NCI-H460 (cell line): ENCODE measurements around the gene ZC3H12C. TPM values are rescaled to one million over a fixed set of nuclear protein-coding genes. Genes with fewer than 3 reads are reported as not detected.

Experiments used
- DNase-seq: peaks from one replicate; pipeline ENCODE4 v3.0.0-alpha.2; 2016; ENCODE audit warnings: low read depth; ENCODE audit errors: extremely low read depth
- total RNA-seq: library from RNA; depleted of rRNA; stranded (reverse); fragments of >200 nt; shearing (Covaris generic); gene quantifications from 2 replicates; pipeline ENCODE4 v1.2.3, GENCODE V29; 2014

The ZC3H12C gene
- total RNA-seq, 1 experiment from 2014 or later = 8.5 TPM

DNA sequence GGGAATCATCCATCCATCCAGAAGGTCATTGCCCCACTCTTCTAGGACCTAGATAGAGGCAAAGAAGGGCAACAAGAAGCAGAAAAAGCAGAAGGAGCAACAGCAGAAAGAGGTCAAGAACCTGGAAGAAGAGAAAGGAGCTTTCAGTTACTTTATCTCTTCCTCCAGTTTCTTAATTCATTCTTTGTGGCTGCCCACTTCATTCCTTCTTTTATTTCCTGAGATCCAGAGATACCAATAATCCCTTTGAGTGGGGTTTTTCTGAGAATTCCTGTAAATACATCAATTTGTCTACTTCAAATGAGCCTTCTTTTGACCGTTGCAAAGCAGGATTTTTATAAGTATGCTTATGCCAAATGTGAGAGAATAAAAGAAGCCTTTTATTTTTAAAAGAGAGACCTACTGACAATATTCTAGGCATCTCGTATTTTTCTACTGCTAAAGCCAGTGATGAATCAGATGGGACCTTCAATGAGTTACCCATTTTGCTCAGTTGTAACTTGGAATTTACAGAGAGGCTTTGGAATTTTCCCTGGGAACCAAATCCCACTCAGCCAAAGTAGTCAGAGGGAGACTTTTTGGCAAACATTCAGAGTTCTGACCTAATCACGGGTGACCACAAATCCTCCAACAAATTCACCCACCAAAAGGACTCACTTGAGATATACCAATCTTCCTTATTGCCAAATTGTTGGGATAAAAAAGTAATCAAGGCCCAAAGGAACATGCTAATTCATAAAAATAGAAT, 54.9 kb downstream of the ZC3H12C start:
- DNase-seq = no peak

DNA sequence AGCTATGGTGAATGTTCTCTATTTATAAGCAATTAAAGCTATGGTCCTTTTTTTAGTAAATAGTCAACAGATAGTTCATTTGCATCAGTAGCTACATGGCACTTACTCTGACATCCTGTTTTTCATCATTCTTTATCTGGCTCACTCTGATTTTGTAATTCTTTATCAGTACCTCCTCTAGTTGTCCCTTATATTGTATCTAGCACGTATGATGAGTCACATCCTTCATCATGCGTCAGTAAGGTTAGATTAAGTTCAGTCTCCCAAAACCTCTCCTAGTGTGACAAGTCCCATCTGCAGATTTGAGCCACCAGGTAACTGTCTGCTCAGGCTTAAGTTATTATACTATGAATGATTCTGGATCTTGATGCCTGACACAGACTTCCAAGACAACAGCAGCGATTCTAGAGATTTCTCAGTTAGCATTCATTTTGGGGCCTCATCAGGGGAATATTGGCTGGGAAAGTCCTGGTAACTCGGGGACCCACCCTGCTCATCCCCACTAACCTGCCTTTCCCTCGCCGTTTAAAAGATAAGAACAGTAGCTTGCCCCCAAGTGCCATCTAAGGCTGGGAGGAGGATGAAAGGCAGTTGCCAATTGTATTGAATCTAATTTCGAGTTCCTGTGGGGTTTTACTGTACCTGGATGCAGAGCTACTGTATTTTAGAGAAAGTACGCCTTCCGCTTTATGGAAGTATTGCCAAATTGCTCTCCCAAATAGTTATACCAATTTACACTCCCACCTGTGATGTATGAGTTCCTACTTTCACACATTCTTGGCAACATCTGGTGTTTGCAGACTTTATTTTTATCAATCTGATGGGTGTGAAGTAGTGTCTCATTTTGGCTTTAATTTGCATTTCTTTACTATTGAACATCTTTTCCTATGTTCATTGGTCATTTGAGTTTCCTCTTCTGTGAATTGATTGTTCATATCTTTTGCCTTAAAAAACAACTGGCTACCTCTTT, 55.9 kb downstream of the ZC3H12C start:
- peak; percentile 45 for DNase-seq

DNA sequence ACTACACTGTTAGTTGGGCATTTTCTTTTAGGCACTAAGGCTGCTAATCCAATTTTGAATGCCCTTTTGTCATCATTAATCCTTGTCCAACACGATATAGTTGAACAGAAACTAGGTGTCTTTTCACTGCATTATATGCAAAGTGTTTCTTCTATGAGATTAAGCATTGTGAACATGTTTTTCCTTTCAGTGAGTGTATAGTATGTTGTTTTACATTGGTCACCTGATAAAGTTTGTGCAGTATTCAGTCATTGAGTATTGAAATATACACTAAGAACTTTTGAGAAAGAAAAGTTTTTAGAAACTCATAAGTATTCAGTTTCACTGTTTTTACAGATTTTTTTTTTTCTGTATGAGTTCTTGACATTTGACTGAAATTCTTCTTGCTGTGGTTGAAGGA, 59.0 kb downstream of the ZC3H12C start:
- no peak for DNase-seq

DNA sequence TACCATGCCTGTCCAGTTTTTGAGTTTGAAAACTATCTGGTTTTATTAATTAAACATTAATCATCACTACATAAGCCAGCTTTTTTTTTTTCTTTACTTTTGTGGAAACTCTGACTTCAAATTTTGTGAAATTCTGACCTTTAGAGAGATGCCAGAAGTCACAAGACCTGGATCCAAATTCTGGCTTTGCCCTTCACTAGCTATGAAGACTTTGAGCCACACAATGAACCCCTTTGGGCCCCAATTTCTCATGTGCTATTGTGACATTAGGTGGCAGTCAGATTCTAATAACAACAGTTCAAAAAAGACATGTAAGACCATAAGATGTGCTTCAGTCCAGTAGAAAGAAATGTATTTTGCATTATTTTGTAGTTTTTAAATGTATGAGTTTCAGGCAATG, 60.3 kb downstream of the ZC3H12C start:
- no peak for DNase-seq

DNA sequence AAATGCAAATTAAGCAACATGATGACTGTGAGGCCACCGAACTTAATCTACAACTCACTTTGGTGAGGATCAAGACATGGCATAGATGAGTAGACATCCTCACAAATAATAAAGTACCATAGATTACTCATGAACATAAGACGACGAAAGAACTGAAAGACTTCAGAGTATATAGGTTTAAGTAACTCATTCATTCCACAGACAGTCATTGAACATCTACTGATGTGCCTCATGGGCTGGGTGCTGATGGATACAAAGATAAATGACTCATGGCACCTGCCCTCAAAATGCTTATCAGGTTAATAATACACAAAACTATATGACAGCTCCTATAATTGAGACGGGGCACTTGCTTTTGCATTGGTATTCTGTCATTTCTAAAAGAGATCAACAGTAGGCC, 63.3 kb downstream of the ZC3H12C start:
- no peak for DNase-seq

DNA sequence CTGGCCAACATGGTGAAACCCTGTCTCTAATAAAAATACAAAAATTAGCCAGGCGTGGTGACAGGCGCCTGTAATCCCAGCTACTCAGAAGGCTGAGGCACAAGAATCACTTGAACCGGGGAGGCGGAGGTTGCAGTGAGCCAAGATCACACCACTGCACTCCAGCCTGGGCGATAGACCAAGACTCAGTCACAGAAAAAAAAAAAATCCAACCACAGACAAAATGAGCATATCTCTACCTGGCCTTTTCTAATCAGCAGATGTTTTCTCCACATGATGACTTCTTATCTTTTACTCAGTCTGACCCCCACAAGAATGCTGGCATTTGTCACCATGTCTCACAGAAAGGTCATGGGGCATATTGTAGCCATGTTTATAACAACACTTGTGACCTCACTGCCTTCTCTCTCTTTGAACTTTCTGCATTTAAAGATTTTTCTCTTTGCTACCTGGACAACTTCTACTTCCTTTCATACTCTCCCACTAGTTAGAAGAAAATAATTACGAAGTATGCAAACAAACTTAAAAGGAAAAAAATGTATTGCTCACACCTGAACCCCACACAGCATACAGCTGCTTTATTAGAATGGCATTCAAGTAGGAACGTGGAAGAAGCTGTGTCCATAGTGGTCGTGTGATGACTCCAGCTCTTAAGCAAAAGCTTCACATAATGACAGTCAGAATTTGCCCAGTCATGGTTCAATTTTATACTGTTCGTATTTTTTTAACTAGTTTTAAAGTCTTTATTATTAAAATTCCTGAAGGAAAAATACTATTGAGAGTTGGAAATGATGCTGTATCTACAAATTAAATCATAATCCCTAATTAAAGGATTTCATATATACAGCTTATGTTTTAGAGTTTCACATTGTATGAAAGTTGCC, 65.4 kb downstream of the ZC3H12C start:
- DNase-seq = no peak

DNA sequence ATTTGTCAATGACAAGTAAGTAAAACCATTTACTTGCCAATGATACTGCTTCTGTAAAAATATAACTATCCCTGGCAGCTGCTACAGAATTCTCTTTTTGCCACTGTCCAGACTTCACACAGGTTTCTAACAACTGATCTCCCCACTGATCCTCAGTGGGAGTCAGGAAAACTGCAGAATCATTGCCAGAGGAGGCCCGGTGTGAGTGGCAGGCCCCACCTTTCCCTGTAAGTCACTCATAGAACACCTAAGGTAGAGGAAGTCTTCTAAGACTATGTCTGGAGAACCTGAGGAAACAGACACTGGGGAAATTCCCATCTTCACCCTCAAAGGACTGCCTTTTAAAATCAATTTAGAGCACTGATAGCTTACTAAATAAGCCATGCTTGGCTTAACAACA, 66.3 kb downstream of the ZC3H12C start:
- no peak for DNase-seq

DNA sequence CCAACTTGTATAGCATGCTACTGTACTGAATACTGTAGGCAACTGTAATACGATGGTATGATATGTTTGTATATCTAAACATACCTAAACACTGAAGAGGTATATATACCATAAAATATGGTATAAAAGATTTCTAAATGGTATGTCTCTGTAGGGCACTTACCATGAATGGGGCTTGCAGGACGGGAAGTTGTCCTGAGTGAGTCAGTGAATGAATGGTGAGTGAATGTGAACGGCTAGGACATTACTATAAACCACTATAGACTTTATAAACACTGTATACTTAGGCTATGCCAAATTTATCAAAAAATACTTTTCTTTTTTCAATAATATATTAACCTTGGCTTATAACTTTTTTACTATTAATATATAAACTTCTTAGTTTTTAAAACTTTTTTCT, 66.8 kb downstream of the ZC3H12C start:
- DNase-seq = no peak

DNA sequence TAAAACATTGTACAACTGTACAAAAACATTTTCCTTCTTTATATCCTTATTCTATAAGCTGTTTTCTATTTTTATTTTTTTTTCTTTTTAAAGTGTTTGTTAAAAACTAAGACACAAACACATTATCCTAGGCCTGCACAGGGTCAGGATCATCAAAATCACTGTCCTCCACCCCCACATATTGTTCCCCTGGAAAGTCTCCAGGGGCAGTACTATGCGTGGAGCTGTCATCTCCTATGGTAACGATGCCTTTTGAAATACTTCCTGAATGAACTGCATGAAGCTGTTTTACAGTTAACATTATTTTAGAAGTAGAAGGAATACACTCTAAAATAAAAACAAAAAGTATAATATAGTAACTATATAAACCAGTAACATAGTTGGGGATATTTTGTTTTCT, 67.2 kb downstream of the ZC3H12C start:
- no peak for DNase-seq

DNA sequence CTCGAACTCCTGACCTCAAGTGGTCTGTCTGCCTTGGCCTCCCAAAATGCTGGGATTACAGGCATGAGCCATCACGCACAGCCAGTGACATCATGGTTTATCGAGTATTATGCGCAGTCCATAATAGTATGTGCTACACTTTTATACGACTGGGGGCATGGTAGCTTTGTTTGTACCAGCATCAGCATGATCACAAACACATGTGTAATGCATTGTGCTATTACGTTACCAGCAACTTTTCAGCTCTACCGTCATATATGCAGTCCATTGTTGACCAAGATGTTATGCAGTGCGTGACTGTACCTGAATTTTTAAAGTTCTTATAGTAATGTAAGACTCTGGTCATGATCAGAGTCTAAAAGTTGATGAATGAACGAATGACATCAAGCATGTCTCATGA, 67.9 kb downstream of the ZC3H12C start:
- DNase-seq = no peak

DNA sequence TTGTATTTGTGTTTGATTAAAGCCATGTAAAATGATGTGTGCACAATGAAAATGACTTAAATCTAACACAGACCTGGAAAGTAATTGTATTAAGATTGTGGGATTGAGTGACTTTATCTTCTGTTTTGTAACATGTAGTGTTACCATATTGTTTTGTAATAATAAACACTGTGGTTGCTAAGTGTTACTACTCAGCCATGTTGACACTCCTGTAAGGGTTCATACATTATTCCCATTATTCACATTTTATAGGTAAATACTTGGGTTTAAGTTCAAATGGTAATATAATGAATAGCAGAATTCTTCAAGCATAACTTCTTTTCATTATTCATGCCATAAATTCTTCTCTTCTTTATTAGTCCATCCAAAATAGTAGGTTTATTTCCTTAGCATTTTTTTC, 69.0 kb downstream of the ZC3H12C start:
- no peak for DNase-seq

DNA sequence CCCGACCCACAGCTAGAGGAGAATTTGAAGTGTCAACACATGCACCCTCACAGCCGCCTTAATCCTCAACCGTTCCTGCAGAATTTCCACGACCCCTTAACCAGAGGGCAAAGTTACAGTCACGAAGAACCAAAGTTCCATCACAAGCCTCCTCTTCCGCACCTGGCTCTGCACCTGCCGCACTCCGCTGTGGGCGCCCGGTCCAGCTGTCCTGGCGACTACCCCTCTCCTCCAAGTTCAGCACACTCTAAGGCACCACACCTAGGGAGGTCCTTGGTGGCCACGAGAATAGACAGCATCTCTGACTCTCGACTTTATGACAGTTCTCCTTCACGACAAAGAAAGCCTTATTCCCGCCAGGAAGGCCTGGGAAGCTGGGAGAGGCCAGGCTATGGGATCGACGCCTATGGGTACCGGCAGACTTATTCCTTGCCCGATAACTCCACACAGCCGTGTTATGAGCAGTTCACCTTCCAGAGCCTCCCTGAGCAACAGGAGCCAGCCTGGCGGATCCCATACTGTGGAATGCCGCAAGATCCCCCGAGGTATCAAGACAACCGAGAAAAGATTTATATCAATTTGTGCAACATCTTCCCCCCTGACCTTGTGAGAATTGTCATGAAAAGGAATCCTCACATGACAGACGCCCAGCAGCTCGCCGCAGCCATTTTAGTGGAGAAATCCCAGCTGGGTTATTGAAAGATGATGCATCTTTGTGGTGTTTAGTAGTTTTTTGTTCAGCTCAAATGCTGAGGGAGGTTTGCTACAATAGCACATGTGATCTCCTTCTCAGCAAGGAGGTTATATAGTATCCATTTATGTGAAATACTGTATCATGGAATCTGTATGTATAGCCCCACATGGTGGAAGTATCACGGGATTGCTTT, 72.1 kb downstream of the ZC3H12C start:
- no peak for DNase-seq

DNA sequence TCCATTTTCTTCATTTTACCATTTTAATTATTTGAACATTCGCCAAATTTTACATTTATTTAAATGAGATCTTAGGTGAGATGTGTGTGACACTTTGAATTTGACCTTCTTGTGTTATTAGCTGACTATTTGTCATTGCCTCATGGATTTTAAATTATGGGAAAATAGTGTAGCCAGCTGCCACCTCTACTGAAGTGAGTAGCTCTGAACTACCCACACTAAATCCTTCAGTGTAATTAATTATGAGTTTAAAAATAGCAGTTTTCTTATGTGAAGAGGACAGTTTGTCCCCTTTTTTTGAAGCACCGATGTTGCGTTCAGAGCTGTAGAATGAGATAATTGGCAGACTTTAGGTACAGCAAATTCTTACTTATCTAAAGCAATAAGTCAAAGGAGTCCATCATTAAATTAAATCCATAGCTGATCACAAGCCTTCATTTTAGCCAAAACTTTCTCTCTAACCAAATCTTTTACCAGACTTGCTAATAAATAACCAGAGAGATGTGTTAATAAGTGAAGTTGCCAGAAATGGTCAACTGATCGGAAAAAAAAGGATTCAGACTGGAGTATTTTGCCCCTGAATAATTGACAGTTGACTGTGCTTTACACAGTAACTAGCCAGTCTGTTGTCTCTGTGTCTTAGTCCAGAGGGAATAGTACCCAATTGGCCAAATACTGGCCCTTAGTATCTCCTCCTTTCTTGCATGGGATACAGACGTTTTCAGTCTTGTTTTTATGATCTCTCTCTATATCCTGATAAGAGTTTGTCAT, 75.0 kb downstream of the ZC3H12C start:
- DNase-seq = no peak

DNA sequence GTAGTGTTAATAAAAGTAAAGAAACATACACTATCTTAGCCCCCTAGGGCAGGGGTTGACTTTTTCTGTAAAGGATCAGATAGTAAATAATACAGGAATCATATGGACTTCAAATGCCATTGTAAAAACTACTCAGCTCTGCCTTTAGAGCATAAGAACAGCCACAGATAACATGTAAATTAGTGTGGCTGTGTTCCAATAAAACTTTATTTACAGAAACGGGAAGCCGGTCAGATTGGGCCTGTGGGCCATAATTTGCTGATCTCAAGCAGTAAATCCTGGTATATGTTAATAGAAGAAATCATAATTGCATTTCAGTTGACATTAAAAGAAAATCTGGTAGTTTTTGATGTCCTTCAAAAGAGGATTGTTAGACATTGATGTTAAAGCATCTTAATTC, 76.5 kb downstream of the ZC3H12C start:
- no peak for DNase-seq

DNA sequence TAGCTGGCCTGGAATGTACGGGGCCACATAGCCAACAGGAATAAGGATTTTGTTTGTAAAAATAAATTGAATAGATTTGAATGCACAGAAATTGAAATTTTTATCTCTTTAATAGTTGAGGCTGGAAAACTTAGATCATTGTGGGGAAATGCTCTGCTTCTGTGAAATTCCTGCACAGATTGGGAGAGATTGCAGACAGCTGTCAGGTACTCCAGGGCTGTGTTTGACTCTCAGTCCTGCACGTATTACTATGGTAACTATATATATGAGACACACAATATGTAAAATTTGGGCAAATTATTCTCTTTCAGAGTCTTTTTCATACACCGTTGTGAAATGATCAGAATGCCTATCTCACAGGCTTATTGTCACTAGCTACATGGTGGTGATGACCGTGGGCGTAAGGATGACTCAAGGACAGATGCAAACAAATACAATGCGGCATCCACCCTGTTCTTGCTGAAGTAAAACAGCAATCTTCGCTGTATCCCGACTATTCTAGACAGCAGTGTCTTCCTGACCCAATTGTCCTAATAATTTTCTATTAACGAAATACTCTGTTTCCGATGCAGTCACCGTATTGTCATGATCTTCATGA, 79.4 kb downstream of the ZC3H12C start:
- no peak for DNase-seq

DNA sequence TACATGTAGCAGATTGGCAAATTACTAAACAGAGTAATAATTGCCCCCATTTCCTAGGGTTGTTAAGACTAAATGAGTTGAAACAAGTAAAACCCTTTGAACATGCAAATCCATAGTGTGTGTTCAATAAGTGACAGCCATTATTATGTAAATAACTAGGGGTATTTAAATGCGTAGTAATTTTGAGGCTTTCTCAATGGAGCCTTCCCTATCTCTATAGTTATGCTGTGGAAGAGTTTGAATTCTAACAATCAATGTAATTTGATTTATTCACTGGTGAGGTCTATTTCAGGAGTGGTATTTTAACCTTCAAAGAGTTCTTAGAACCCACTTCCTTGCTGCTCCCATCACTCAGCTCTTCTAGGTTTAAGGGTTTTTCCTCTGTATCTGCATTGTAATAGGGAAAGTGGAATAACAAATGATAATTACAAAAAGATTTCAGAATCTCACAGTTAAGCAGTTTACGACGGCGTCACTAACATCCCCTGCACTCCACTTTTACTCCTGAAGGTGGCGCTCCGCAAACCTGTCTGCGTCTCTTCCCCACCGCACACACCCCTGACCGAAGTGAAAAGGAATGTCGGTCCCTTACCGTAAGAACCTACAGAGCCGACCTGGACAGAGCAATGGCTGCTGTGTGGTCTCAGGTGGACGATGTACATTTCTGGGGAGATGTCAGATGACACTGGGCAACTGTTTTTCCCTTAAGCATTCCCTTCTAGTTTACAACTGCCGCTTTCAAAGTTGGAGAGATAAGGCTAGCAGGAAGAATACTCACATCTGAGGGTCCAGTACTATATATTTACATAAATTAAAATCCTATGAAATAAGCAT, 80.8 kb downstream of the ZC3H12C start:
- DNase-seq = peak; percentile 28

DNA sequence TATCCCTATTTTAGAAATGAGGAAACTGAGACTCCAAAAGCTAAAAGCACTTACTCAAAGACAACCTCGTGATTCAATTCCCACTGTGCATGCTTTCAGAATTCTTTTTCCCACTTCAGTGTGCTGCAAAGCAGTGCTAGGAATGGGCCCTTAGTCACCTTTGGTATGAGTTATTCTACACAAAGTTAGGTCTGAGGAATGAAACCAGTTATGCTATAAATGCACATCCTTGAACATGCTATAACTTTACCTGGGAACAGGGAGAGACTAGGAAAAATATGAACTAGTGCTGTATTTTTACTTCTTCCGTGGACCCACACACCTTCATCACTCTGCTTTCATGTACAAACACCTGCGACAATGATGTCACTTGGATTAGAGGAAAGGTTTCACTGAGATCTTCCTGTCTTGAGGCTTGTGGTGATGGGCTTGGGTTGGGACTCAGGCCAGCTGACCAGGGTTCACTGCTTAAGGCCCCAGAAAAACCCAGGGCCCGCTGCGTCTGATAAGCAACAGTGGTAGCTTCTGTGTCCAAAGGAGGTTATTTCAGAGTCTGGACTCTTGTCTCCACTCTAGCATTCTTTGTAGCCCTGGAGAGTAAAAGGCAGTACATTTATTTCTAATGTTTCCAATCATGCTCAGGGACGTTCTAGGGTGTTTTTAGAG, 81.6 kb downstream of the ZC3H12C start:
- DNase-seq = no peak
